ENCODE results near the gene MAST3. TPM values are rescaled to one million over a fixed set of nuclear protein-coding genes. Genes with fewer than 3 reads are reported as not detected.
"Not testable (repeated sequence)": the region's sequence is repeated elsewhere in the genome, so short reads cannot be mapped to it uniquely, and the experiment has no call there.

Gene MAST3
- total RNA-seq, 1 donor from 2014 or later = 1.2 TPM

- DNase-seq (ENCODE audit: low read depth in 2 of 2) = no peak
These were observed 10.9 kb upstream of the MAST3 start, which contains the start of gene IL12RB1 for GRCh38 chr19:18086590-18087138. IL12RB1 (minus strand) TSS chr19:18086934; CDS start chr19:18086823, 111 bp downstream.

DNA sequence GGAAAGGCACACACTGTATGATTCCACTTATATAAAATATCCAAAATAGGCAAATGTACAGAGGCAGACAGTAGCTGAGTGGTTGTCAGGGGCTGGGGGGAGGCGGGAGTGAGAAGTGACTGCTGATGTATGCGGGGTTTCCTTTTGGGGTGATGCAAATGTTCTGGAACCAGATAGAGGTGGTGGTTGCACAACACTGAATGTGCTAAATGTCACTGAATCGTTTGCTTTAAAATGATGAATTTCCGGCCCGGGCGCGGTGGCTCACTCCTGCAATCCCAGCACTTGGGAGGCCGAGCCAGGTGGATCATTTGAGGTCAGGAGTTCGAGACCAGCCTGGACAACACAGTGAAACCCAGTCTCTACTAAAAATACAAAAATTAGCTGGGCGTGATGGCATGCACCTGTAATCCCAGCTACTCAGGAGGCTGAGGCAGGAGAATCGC is 8.5 kb upstream of the MAST3 start:
- DNase-seq (ENCODE audit: low read depth in 2 of 2) = not testable (repeated sequence)

DNA sequence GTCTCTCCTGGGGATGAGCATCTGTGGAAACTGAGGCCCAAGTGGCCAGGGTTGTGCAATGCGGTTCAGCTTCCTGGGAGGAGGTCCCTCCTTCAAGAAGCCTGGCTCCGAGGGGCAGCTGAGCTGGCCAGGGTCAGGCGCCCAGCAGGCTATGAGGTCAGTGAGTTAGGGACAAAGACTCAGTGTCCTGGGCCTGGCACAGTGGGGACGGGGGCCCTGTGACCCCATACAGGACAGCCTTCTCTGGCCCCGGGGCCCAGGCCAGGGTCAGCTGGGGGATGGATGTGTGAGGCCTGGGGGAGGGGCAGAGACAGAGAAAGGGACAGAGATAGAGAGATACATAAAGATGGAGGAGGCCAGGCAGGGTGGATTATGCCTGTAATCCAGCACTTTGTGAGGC is 7.9 kb upstream of the MAST3 start:
- DNase-seq (ENCODE audit: low read depth in 2 of 2) = no peak

DNA sequence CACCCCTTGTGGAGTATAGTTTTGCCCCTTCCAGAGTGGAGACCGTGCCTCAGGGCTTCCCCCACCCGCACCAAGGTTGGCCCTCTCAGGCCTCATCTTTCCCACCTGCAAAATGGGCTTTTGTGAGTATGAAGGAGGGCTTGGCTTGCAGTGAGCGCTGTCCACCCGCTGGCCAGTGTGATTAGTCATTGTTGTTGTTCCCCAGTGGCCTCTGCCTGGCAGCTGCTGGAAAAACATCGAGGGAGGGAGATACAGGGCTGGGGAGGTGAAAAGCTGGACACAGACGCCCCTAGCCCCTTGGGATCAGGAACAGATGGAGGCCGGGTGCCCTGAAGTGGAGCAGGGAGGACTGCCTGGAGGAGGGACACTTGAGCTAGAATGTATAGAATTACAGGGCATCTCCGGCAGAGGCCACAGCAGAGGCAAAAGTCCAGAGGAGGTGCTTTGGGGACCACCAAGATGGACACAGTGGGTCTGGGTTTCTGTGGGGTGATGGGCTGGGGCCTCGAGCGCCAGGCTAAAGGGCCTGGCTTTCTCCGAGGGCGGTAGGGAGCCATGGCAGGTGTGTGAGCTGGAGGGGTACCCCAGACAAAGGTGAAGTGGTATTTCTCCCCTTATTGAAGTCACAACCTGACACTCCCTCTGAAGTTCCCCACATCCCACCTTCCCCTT is 6.9 kb upstream of the MAST3 start:
- DNase-seq (ENCODE audit: low read depth in 2 of 2) = peak; percentile 10 to 42

DNA sequence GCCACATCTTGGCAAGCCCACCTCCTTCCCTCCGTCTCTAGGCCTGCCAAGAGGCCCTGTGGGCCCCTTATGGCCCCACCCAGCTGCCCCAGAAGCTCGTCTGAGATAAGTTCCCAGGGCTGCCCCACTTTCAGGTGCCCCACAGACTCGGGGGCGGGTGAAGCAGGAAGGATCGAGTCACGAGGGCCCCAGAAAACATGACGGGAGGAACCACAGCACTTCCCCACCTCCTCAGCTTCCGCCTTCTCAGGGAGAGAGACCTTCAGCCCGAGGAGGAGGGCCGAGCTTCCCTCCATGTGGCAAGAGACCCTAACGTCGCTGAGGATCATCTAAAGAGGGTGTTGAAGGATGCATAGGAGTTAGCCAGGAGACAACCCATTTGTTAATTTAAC is 6.4 kb upstream of the MAST3 start:
- DNase-seq (ENCODE audit: low read depth in 2 of 2) = no peak

- DNase-seq (ENCODE audit: low read depth in 2 of 2) = no peak
These were observed 4.0 kb upstream of the MAST3 start for GRCh38 chr19:18093439-18094161.

DNA sequence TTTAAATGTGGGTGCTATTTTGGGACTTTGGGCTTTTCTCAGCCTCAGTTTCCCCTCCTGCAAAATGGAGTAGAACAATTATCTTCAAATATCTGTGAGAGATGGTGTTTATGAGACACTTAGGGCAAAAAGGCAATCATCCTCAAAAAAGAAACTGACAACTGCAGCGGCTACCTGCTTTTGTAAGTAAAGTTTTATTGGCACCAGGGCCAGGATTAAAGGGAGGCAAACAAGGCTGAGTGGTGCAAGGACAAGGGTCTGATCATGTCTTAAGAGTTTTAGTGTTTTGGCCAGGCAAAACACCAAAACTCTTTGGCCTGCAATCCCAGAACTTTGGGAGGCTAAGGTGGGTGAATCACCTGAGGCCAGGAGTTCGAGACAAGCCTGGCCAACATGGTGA is 1.3 kb upstream of the MAST3 start:
- no peak for DNase-seq (ENCODE audit: low read depth in 2 of 2)

DNA sequence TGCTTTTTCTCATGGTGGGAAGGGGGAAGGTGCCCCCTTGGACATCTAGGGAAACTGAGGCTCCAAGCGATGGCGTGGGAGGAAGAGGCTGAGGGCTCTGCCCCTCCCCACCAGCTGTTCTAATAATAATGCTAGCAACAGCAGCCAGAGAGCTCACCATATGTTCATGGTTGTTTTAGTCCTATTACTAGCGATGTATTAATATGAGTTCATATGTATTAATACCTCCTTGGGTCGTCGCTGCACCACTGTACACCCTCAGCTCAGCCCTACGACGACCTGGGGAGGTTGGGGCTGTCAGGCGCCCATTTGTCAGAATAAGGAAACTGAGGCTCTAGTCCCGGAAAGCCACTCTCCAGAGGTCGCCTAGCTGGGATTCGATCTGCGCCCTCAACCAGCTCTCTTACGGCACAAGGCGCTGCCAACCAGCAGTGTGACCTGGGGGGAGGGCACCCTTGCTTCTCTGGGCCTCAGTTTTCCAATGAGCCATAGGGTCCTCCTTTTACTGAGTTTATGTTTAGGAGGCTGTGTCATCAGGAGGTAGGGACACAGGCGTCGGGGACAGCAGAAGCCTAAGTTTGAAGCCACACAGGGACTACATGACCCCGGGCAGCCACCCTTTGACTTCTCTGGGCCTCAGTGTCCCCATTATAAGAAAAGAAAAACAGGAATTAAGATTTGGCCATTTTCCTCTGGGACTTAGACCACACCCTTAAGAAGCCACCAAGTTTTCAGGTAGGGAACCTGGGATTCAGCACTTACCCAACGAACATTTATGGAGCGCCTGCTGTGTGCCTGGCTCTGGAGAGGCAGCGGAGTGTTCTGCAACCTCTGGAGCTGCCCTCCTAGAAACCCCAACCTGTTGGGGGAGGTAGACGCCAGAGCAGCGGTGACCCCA is 664 bp downstream of the MAST3 start:
- DNase-seq (ENCODE audit: low read depth in 2 of 2) = no peak

DNA sequence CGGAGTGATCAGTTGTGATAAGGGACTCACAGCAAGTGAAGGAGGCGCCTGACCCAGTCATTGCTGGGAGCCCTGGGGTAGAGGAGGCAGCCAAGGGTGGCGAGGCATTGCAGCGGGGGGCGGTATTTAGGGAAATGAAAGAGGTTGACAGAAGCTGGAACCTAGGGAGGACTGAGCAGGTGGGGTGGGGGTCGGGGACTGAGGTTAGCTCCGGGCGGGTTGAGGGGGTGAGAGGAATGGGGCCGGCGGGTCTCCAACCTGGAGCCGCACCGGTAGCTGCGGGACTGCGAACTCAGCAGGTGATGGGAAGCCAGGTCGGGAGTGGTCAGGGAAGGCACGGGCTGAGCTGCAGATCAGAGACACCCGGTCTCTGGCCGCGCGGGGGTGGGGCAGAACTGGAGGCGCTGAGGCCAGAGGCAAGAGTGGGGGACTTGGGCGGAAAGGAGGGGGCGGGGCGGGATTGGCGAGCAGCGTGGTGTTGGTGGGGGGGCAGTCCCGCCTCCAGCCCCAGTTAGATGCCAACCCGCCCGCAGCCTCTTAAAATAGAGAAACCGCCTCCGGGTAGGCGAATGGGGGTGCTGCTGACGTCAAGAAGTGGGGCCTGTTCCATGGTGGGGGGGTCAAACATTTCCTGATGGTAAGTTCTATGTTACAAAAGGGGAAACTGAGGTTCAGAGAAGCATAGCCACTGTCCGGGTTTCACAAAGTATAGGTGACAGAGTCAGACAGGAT is 1.5 kb downstream of the MAST3 start:
- no peak for DNase-seq (ENCODE audit: low read depth in 2 of 2)

GRCh38 chr19:18099623-18099995 is 2.0 kb downstream of the MAST3 start:
- no peak for DNase-seq (ENCODE audit: low read depth in 2 of 2)

- peak in 1 of 2 donors; percentile 22 for DNase-seq (ENCODE audit: low read depth in 2 of 2)
These were observed 3.1 kb downstream of the MAST3 start for GRCh38 chr19:18100710-18101109.

DNA sequence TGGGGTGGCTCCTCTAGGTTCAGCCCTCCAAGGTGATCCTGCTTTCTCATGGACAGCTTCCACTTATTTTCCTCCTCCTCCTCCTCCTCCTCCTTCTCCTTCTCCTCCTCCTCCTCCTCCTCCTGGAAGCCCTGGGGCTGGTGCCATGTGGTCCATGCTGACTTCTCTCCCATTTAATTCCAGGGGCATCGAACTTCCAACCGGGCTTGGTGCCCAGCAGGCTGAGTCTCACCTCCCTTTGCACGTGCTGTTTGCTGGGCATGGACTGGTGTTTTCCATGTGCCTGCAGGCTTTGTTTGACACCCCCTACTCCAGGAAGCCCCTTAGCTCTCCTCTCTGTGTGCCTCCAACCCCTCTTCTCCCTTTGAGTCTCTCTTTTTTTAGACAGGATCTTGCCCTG is 3.7 kb downstream of the MAST3 start:
- DNase-seq (ENCODE audit: low read depth in 2 of 2) = no peak

DNA sequence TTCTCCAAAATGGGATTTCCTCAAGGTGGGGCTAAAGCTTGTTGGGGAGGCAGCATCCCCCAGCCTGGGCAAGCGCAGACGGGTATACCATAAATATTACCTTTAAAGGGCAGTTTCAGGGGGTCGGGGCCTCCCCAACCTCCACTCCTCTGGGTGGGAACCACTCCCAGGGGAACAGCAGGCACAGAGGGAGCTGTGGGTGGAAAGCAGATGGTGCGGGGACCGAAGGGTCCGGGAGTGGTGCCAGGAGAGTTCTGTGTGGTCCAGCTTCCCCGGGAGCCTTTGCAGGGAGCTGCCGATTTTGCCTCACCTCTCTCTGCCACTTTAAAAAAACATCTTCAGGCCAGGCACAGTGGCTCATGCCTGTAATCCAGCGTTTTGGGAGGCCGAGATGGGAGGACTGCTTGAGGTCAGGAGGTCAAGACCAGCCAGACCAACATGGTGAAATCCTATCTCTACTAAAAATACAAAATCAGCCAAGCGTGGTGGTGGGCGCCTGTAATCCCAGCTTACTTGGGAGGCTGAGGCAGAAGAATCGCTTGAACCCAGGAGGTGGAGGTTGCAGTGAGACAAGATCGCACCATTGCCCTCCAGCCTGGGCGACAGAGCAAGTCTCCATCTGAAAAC is 5.5 kb downstream of the MAST3 start:
- no peak for DNase-seq (ENCODE audit: low read depth in 2 of 2)

DNA sequence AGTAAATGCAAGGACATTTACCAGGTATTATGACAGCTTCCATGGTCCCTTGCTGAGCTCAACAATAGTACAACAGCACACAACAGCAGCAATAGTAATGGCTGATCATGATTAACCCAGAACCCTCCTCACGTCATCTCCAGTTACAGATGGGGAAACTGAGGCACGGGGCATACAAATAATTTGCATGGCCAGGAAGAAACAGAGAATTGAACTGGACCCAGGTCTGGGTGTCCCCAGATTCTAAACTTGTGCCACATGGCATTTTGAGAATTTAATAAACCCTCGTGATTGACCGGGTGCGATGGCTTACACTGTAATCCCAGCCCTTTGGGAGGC is 7.2 kb downstream of the MAST3 start:
- DNase-seq (ENCODE audit: low read depth in 2 of 2) = no peak

- DNase-seq (ENCODE audit: low read depth in 2 of 2) = not testable (repeated sequence)
These were observed 7.7 kb downstream of the MAST3 start for GRCh38 chr19:18105259-18105658.

DNA sequence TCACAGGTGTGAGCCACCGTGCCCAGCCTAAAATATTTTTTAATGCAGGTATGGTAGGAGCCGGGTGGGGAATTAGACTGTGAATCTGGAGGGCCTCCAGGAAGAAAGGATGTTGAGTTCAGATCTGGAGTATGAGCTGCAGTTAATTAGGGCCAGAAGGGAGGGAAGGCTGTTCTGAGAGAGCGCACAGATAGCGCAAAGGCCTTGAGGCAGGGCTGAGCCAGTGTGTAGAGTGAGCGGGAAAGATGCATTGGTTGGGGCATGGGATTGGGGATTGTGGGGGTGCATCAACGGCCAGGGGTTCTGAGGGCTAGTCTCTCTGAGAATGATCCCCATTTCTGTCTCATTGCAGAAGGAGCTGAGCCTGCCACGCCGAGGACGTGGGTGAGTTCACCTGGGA is 9.7 kb downstream of the MAST3 start:
- DNase-seq (ENCODE audit: low read depth in 2 of 2) = no peak

GRCh38 chr19:18108897-18109296 is 11.3 kb downstream of the MAST3 start:
- no peak for DNase-seq (ENCODE audit: low read depth in 2 of 2)

DNA sequence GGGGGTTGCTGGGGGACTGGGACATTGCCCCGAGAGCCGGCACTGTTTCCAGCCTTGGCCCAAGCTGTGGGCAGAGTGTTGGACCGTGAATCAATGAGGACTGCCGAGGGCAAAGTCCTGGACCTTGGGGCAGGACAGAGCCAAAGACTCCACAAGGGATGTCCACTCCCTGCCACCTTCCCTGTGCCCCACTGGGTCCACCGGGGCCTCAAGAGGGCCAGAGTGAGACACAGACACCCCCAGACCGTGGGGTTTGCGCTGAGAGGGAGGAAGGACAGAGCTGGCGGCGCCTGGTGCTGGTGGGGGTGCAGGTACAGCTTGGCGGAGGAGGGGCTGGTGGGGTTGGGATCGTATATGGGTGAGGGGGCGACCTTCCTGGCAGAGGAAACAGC is 11.8 kb downstream of the MAST3 start:
- no peak for DNase-seq (ENCODE audit: low read depth in 2 of 2)

GRCh38 chr19:18109733-18110608 is 12.4 kb downstream of the MAST3 start:
- no peak for DNase-seq (ENCODE audit: low read depth in 2 of 2)

Data from dermis microvascular lymphatic vessel endothelial cell (primary cell).